Glutamatergic neuron (in vitro differentiated cells): Measurements from ENCODE around the gene OAF. TPM values are rescaled to one million over a fixed set of nuclear protein-coding genes. Genes with fewer than 3 reads are reported as not detected.

Experiments
- DNase-seq: peaks from one replicate; pipeline ENCODE4 v3.0.0; 2022
- H3K27ac Mint-ChIP-seq: one replicate; pipeline ENCODE4 v1.8.0; 2020; ENCODE audit warnings: mild to moderate bottlenecking, mixed read lengths, inconsistent platforms; ENCODE audit not compliant: unreplicated experiment
- H3K27me3 Mint-ChIP-seq: one replicate; pipeline ENCODE4 v1.8.0; 2020; ENCODE audit warnings: mild to moderate bottlenecking, moderate library complexity, mixed read lengths, inconsistent platforms; ENCODE audit not compliant: unreplicated experiment
- H3K36me3 Mint-ChIP-seq: one replicate; pipeline ENCODE4 v1.8.0; 2020; ENCODE audit warnings: mild to moderate bottlenecking, mixed read lengths, inconsistent platforms; ENCODE audit not compliant: unreplicated experiment
- H3K4me1 Mint-ChIP-seq: one replicate; pipeline ENCODE4 v1.8.0; 2020; ENCODE audit warnings: mild to moderate bottlenecking, low read depth, mixed read lengths, inconsistent platforms; ENCODE audit not compliant: unreplicated experiment
- H3K4me3 Mint-ChIP-seq: one replicate; pipeline ENCODE4 v1.8.0; 2020; ENCODE audit warnings: mild to moderate bottlenecking, mixed read lengths, inconsistent platforms; ENCODE audit not compliant: unreplicated experiment
- H3K9me3 Mint-ChIP-seq: one replicate; pipeline ENCODE4 v1.8.0; 2020; ENCODE audit warnings: mild to moderate bottlenecking, moderate library complexity, mixed read lengths, inconsistent platforms; ENCODE audit not compliant: unreplicated experiment
- CTCF ChIP-seq: fragments of 200-600 bp; sonication (generic); IDR thresholded peaks from one replicate; pipeline ENCODE4 v1.5.0; 2021; ENCODE audit not compliant: partially characterized antibody, unreplicated experiment
- total RNA-seq: library from RNA; stranded (reverse); fragmentation: NEBNext Ultra II Directional; extraction: Animal tissue kit (Norgen Biotek cat#: 25700); gene quantifications from one replicate; pipeline ENCODE4 v1.2.1, GENCODE V29; 2021; ENCODE audit not compliant: unreplicated experiment

Gene OAF
- total RNA-seq, 1 donor from 2014 or later: not detected

- H3K36me3 Mint-ChIP-seq: no peaks in the 10 kb centered on the region
- H3K27ac Mint-ChIP-seq: no peak overlapping the region
- H3K4me1 Mint-ChIP-seq: no peaks in the 10 kb centered on the region
- H3K27me3 Mint-ChIP-seq: peaks cover 29% of the 10 kb centered on the region
- DNase-seq: no peak
- TF ChIP-seq CTCF: no peak
- no peak overlapping the region for H3K4me3 Mint-ChIP-seq
- H3K9me3 Mint-ChIP-seq: peaks cover 3% of the 10 kb centered on the region
Observed at GRCh38 chr11:120241277-120241676, 30.4 kb downstream of the OAF start.

GRCh38 chr11:120243221-120243620 lies 32.4 kb downstream of the OAF start:
- peaks cover 26% of the 10 kb centered on the region for H3K27me3 Mint-ChIP-seq
- no peaks in the 10 kb centered on the region for H3K4me1 Mint-ChIP-seq
- no peak for DNase-seq
- peaks cover 3% of the 10 kb centered on the region for H3K9me3 Mint-ChIP-seq
- H3K36me3 Mint-ChIP-seq: no peaks in the 10 kb centered on the region
- H3K4me3 Mint-ChIP-seq: no peak overlapping the region
- TF ChIP-seq CTCF: no peak
- H3K27ac Mint-ChIP-seq: no peak overlapping the region

- H3K27ac Mint-ChIP-seq: no peak overlapping the region
- no peaks in the 10 kb centered on the region for H3K4me1 Mint-ChIP-seq
- no peak for TF ChIP-seq CTCF
- no peak overlapping the region for H3K4me3 Mint-ChIP-seq
- H3K9me3 Mint-ChIP-seq: peaks cover 3% of the 10 kb centered on the region
- H3K36me3 Mint-ChIP-seq: no peaks in the 10 kb centered on the region
- DNase-seq: no peak
- peaks cover 21% of the 10 kb centered on the region for H3K27me3 Mint-ChIP-seq
Observed at GRCh38 chr11:120244476-120245365, 33.9 kb downstream of the OAF start.

- H3K9me3 Mint-ChIP-seq: peaks cover 3% of the 10 kb centered on the region
- H3K27me3 Mint-ChIP-seq: peaks cover 20% of the 10 kb centered on the region
- no peak for DNase-seq
- H3K36me3 Mint-ChIP-seq: no peaks in the 10 kb centered on the region
- no peak overlapping the region for H3K27ac Mint-ChIP-seq
- no peak for TF ChIP-seq CTCF
- H3K4me1 Mint-ChIP-seq: no peaks in the 10 kb centered on the region
- no peak overlapping the region for H3K4me3 Mint-ChIP-seq
Observed at GRCh38 chr11:120245434-120245833, 34.6 kb downstream of the OAF start.

GRCh38 chr11:120248551-120249278 lies 37.9 kb downstream of the OAF start:
- H3K27ac Mint-ChIP-seq: no peak overlapping the region
- no peaks in the 10 kb centered on the region for H3K9me3 Mint-ChIP-seq
- no peaks in the 10 kb centered on the region for H3K36me3 Mint-ChIP-seq
- no peak for TF ChIP-seq CTCF
- H3K27me3 Mint-ChIP-seq: peaks cover 8% of the 10 kb centered on the region
- no peak overlapping the region for H3K4me3 Mint-ChIP-seq
- DNase-seq: no peak
- H3K4me1 Mint-ChIP-seq: no peaks in the 10 kb centered on the region
